HepG2 (cell line): ENCODE data around the gene INHA. TPM values are rescaled to one million over a fixed set of nuclear protein-coding genes. Genes with fewer than 3 reads are reported as not detected.

Experiments used
- CAMTA2 ChIP-seq: sonication (generic); formaldehyde crosslinking; IDR thresholded peaks from 2 replicates; pipeline ENCODE4 v1.4.0; 2020; ENCODE audit warnings: mild to moderate bottlenecking, missing genetic modification reagents, borderline replicate concordance
- CEBPB ChIP-seq: IDR thresholded peaks from 2 replicates; pipeline ENCODE4 v1.6.1; 2011; ENCODE audit warnings: low read depth, low read length, improper control_type of control experiment, borderline replicate concordance
- FOXP4 ChIP-seq: sonication (generic); formaldehyde crosslinking; IDR thresholded peaks from 2 replicates; pipeline ENCODE4 v1.4.0; 2020; ENCODE audit warnings: missing genetic modification reagents
- RERE ChIP-seq: IDR thresholded peaks from 2 replicates; pipeline ENCODE4 v1.6.1; 2016; ENCODE audit warnings: low read depth, missing genetic modification reagents, missing compliant biosample characterization
- THAP9 ChIP-seq: sonication (generic); formaldehyde crosslinking; IDR thresholded peaks from 2 replicates; pipeline ENCODE4; 2020; ENCODE audit warnings: missing genetic modification reagents, mild to moderate bottlenecking, borderline replicate concordance
- YY1 ChIP-seq: IDR thresholded peaks from 2 replicates; pipeline ENCODE4 v1.6.1; 2011; ENCODE audit warnings: low read length, low read depth, moderate library complexity, mild to moderate bottlenecking; ENCODE audit not compliant: insufficient read depth, insufficient replicate concordance
- ZBTB26 ChIP-seq: IDR thresholded peaks from 2 replicates; pipeline ENCODE4 v1.6.1; 2016; ENCODE audit warnings: missing compliant biosample characterization, missing genetic modification reagents, borderline replicate concordance
- ZNF138 ChIP-seq: sonication (generic); formaldehyde crosslinking; IDR thresholded peaks from 2 replicates; pipeline ENCODE4 v1.5.0; 2020; ENCODE audit warnings: mild to moderate bottlenecking, low read depth, missing genetic modification reagents
- ZNF441 ChIP-seq: sonication (generic); formaldehyde crosslinking; IDR thresholded peaks from 2 replicates; pipeline ENCODE4 v1.7.0; 2021; ENCODE audit warnings: missing genetic modification reagents, borderline replicate concordance
- ZNF574 ChIP-seq: sonication (generic); formaldehyde crosslinking; IDR thresholded peaks from 2 replicates; pipeline ENCODE4 v1.4.0; 2020; ENCODE audit warnings: missing genetic modification reagents
- ZNF713 ChIP-seq: sonication (generic); formaldehyde crosslinking; IDR thresholded peaks from 2 replicates; pipeline ENCODE4 v1.4.0; 2020; ENCODE audit warnings: mild to moderate bottlenecking, missing genetic modification reagents
- ZNF777 ChIP-seq: sonication (generic); formaldehyde crosslinking; IDR thresholded peaks from 2 replicates; pipeline ENCODE4 v1.4.0; 2020; ENCODE audit warnings: missing genetic modification reagents
- polyA plus RNA-seq, 8 experiments: library from polyadenylated mRNA; depleted of rRNA in 3 of 8; stranded (reverse) in 7 of 8; unstranded in 1 of 8; fragments of >200 nt; fragmentation: Illumina TruSeq in 4 of 8; extraction: Trizol in 4 of 8; gene quantifications; 2 replicates each; pipeline versions ENCODE4 v1.2.1 to v1.2.3, GENCODE V29; 2011 to 2016; ENCODE audit warnings: low read depth in 4 of 8, missing spikeins in 1 of 8, mixed read lengths in 1 of 8; ENCODE audit not compliant: insufficient read depth in 1 of 8
- total RNA-seq, 5 experiments: library from RNA; depleted of rRNA; stranded (reverse); fragments of >200 nt; fragmentation: Illumina TruSeq; extraction: Trizol; gene quantifications; 2 replicates each; pipeline ENCODE4 v1.2.3, GENCODE V29; 2016; ENCODE audit warnings: low read depth in 1 of 5

The INHA gene
- total and polyA plus RNA-seq, 2 of the 13 experiments (the other 11 are each of a cell fraction or from before 2014, with no cell fraction given), result 4.1 to 15.2 TPM

- 0 out of 2 replicates have a peak, but pooled peaks have one; percentile 38 for TF ChIP-seq ZBTB26 (CRISPR knock-in tag)
- peak; percentile 26; the same call in 1 of the 2 replicates for TF ChIP-seq FOXP4 (CRISPR knock-in tag)
- peak; percentile 87 for TF ChIP-seq YY1
- no peak for TF ChIP-seq ZNF441 (CRISPR knock-in tag)
- TF ChIP-seq ZNF138, result no peak
- TF ChIP-seq RERE (CRISPR knock-in tag), result peak; percentile 38
- no peak; the same call in 1 of the 2 replicates for TF ChIP-seq ZNF777
- peak; percentile 97 for TF ChIP-seq THAP9
- TF ChIP-seq ZNF713, result no peak; the same call in 1 of the 2 replicates
- TF ChIP-seq CEBPB, result no peak
- peak; percentile 78; the same call in 1 of the 2 replicates for TF ChIP-seq CAMTA2
- TF ChIP-seq ZNF574 (CRISPR knock-in tag), result peak; percentile 96
Measured at GRCh38 chr2:219597552-219598307, 25.6 kb downstream of the INHA start, which contains the start of gene STK11IP (continued).
